Ascending aorta (tissue), 2 donors: ENCODE data around the gene KIAA0825. TPM values are rescaled to one million over a fixed set of nuclear protein-coding genes. Genes with fewer than 3 reads are reported as not detected.

ENCODE experiments used
- DNase-seq, 2 donors: peaks; one replicate each; pipeline ENCODE4 v3.0.0-alpha.2; 2019; ENCODE audit warnings: low spot score in 2 of 2
- H3K27ac ChIP-seq, 2 donors: fragments of 200-600 bp; sonication (generic); one replicate each; pipeline ENCODE4 v1.5.1; 2016 to 2017; ENCODE audit warnings: mild to moderate bottlenecking in 1 of 2
- H3K27me3 ChIP-seq: fragments of 200-600 bp; sonication (generic); one replicate; pipeline ENCODE4 v1.5.1; 2017
- H3K36me3 ChIP-seq, 2 donors: fragments of 200-600 bp; sonication (generic); one replicate each; pipeline ENCODE4 v1.5.1; 2016
- H3K4me1 ChIP-seq, 2 donors: fragments of 200-600 bp; sonication (generic); one replicate each; pipeline ENCODE4 v1.5.1; 2016 to 2017; ENCODE audit warnings: mild to moderate bottlenecking in 1 of 2
- H3K4me3 ChIP-seq, 2 donors: fragments of 200-600 bp; sonication (generic); one replicate each; pipeline ENCODE4 v1.5.1; 2016 to 2017; ENCODE audit warnings: mild to moderate bottlenecking in 1 of 2
- H3K9me3 ChIP-seq, 2 donors: fragments of 200-600 bp; sonication (generic); one replicate each; pipeline ENCODE4 v1.5.1; 2016
- intact Hi-C: fragments of 100-400 bp; cut with DNase I; formaldehyde crosslinking; loops from one replicate; pipeline ENCODE4 v1.15.1; 2023
- total RNA-seq: library from RNA; depleted of rRNA; stranded (reverse); fragments of >200 nt; gene quantifications from one replicate; pipeline ENCODE4 v1.1.0, GENCODE V29; 2016
- TF ChIP-seq, protein P1 (sequence below), 3 experiments: fragments of 200-600 bp in 2 of 3; fragments of 450-650 bp in 1 of 3; sonication (generic) in 2 of 3; IDR thresholded peaks; one replicate each; pipeline ENCODE4 v1.5.1; 2016 to 2019; ENCODE audit warnings: antibody characterized with exemption in 3 of 3, mild to moderate bottlenecking in 1 of 3, moderate library complexity in 1 of 3

Gene KIAA0825
- total RNA-seq, 1 donor from 2014 or later, result 2.4 TPM

DNA sequence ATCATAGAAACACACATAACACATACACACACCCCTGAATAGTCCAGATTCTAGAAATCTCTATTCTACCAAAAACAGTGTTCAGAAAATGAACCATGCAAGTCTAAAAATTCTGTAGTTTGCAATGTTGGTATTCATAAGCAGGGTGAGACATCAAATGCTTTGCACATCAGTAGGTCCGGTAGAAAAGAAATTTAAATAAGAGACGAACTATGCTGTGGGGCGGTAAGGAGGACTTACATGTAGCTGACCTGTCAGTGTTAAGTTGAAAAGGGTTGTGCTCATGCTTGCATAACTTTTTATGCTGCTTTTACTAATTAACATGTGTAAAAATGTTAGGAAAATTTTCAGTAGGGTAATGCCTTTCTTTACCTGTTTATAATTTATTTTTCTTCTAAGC, 409.1 kb downstream of the KIAA0825 start:
- Histone ChIP-seq H3K36me3 (no peaks in the 10 kb centered on the region), H3K27me3 (no peaks in the 10 kb centered on the region), H3K4me1 (no peaks in the 10 kb centered on the region), H3K9me3 (no peaks in the 10 kb centered on the region), H3K27ac (no peak overlapping the region), H3K4me3 (no peak overlapping the region)
- DNase-seq, result no peak
- intact Hi-C loops, result no loop called here
- TF ChIP-seq, protein P1, sequence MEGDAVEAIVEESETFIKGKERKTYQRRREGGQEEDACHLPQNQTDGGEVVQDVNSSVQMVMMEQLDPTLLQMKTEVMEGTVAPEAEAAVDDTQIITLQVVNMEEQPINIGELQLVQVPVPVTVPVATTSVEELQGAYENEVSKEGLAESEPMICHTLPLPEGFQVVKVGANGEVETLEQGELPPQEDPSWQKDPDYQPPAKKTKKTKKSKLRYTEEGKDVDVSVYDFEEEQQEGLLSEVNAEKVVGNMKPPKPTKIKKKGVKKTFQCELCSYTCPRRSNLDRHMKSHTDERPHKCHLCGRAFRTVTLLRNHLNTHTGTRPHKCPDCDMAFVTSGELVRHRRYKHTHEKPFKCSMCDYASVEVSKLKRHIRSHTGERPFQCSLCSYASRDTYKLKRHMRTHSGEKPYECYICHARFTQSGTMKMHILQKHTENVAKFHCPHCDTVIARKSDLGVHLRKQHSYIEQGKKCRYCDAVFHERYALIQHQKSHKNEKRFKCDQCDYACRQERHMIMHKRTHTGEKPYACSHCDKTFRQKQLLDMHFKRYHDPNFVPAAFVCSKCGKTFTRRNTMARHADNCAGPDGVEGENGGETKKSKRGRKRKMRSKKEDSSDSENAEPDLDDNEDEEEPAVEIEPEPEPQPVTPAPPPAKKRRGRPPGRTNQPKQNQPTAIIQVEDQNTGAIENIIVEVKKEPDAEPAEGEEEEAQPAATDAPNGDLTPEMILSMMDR (IDR thresholded peaks at IDR 0.05), result no peak

DNA sequence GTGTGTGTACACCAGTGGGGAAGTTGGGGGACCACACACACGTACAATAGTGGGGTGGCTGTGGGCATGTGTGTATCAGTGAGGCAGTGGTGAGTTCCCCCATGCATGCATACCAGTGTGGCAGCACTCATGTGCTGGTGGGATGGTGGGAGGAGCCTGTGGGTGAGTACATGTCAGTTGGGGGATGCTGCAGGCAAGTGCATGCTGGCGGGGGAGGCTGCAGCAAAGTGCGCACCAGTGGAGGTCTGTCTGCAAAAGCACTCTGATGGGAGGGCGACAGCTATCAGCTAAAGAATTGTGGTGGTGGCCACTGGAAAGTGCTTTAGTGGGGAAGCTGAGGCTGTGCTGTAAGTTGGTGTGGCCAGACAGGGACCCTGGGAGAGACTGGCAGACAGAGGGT, 418.8 kb downstream of the KIAA0825 start:
- Histone ChIP-seq H3K4me3 (no peak overlapping the region), H3K9me3 (no peaks in the 10 kb centered on the region), H3K4me1 (no peaks in the 10 kb centered on the region), H3K36me3 (no peaks in the 10 kb centered on the region), H3K27ac (no peak overlapping the region), H3K27me3 (no peaks in the 10 kb centered on the region)
- intact Hi-C loops, result no loop called here
- no peak for DNase-seq
- TF ChIP-seq, protein P1 (IDR thresholded peaks at IDR 0.05), result no peak

DNA sequence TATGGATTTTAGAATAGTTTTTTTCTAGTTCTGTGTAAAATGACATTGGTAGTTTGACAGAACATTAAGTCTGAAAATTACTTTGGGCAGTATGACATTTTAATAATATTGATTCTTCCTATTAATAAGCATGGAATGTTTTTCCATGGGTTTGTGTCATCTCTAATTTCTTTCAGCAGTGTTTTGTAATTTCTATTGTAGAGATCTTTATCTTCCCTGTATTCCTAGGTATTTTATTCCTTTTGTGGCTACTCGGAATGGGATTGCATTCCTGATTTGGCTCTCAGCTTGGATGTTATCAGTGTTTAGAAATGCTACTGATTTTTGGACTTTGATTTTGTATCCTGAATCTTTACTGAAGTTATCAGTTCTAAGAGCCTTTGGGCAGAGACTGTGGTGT, 420.4 kb downstream of the KIAA0825 start:
- Histone ChIP-seq H3K4me1 (no peaks in the 10 kb centered on the region), H3K27ac (no peak overlapping the region), H3K27me3 (no peaks in the 10 kb centered on the region), H3K9me3 (no peaks in the 10 kb centered on the region), H3K36me3 (no peaks in the 10 kb centered on the region), H3K4me3 (no peak overlapping the region)
- intact Hi-C loops, result no loop called here
- no peak for DNase-seq
- TF ChIP-seq, protein P1 (IDR thresholded peaks at IDR 0.05), result no peak

DNA sequence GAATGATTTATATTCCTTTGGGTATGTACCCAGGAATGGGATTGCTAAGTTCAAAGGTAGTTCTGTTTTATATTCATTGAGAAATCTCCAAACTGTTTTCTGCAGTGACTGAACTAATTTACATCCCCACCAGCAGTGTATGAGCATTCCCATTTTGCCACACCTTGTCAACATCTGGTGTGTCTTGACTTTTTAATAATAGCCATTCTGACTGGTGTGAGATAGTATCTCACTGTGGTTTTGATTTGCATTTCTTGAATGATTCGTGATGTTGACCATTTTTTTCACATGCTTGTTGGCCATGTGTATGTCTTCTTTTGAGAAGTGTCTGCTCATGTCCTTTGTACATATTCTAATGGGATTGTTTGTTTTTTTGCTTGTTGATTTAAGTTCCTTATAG, 421.5 kb downstream of the KIAA0825 start:
- Histone ChIP-seq H3K4me3 (no peak overlapping the region), H3K36me3 (no peaks in the 10 kb centered on the region), H3K27me3 (no peaks in the 10 kb centered on the region), H3K27ac (no peak overlapping the region), H3K9me3 (no peaks in the 10 kb centered on the region), H3K4me1 (no peaks in the 10 kb centered on the region)
- intact Hi-C loops, result no loop called here
- TF ChIP-seq, protein P1 (IDR thresholded peaks at IDR 0.05), result no peak
- no peak for DNase-seq

DNA sequence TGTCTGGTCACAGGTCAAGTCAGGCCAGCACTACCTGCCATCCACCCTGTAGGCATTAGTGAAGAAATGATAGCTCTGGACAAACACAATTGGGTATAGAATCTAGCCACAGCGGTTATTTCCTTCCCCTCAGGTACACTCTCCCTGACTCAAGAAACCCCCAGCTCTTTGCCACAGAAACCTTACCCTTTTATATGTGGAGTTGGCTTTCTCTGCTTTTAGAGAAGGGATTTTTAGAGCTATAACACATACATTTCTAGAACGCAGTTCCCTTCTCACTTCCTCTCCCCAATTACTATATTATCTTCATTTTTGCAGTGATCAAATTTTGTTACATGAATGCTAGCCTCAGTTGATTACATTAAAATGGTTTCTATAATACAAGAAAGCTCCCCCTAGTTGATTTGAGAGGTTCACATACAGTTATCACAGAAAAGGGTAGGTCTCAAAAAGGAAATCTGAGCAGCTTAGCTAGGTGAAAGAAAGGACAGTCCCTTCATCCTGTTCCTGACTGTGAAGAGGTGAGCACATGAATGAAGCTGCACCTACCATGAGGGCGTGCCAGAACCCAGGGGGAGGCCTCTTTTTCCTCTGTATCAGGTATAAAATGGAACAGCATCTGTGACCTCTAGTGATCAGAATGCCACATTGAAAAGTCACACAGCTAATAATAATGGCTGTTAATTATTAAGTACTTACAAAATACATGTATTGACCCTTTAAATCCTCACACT, 425.6 kb downstream of the KIAA0825 start:
- Histone ChIP-seq H3K9me3 (no peaks in the 10 kb centered on the region), H3K27me3 (no peaks in the 10 kb centered on the region), H3K27ac (no peak overlapping the region), H3K4me1 (no peaks in the 10 kb centered on the region), H3K4me3 (no peak overlapping the region), H3K36me3 (no peaks in the 10 kb centered on the region)
- no peak for DNase-seq
- intact Hi-C loops, result no loop called here
- TF ChIP-seq, protein P1 (IDR thresholded peaks at IDR 0.05), result no peak

DNA sequence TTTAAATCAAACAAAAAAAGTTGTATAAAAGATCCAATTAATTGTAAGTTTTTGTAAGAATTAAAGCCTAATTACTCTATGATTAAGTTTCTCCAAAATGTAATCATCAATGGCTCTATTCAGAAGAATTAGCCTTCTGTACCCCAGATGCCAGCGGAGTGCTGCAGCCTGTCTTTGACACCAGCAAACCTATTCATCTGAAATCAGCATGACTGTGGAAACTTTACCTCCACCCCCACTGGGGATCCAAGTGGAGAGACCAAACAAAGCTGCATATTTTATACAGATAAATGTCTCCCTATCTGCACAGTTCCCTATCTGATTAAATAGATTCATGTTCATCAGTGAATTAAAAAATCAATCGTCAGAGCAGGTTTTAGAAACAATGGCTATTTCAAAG, 426.8 kb downstream of the KIAA0825 start:
- H3K9me3 ChIP-seq, result no peaks in the 10 kb centered on the region
- no peak overlapping the region for H3K4me3 ChIP-seq
- TF ChIP-seq, protein P1 (IDR thresholded peaks at IDR 0.05), result no peak
- no peaks in the 10 kb centered on the region for H3K4me1 ChIP-seq
- no peaks in the 10 kb centered on the region for H3K27me3 ChIP-seq
- H3K36me3 ChIP-seq, result no peaks in the 10 kb centered on the region
- DNase-seq, result no peak
- H3K27ac ChIP-seq, result no peak overlapping the region
- intact Hi-C loops, result no loop called here
